ENCODE data around the gene AGA.

Gene AGA

DNA sequence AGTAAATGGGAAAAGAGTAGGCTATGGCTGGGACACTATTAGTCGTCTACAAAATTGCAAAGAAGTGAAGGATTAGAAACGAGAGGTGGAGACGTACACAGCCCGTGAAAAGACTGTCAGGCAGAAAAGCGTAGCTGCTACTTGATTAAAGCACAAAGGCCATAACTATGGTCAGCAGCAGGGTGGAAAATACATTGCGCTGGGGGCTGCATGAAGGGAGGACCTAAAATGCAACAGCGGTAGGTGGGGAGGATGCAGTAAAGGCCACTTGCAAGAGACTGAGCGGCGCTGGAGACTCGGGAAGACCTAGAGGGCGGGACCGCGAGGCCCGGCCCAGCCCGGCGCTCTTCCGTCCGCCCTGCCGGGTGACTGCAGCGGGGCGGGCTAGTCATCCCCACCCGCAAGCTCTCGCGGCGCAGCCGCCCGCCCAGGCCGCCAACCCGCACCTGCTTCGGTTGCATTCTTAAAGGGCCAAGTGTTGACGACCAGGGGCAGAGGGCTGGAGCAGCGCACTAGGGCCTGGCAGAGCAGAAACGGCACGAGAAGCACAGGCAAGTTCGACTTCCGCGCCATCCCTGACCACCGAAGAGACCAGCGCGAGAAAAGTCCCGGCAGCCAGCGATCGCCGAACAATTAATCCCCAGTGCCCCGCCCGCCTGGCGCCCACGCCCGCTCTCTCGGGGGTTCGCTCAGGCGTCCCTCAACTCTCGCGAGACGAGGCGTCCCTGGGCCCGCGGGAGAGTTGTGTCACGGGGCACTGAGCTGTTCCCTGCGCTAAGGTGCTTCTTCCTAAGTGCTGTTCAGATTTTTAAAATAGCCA, at the start of gene AGA:
TSS of gene AGA (minus strand) at position 635 of the 820 bp plus-strand sequence. CDS start at position 573, 62 bp downstream.
- peak; percentile 95 for DNase-seq (ENCODE audit: low spot score)

GRCh38 chr4:177492022-177492421, 49.8 kb upstream of the AGA start:
- DNase-seq (ENCODE audit: low spot score): no peak

GRCh38 chr4:177490769-177491168, 48.5 kb upstream of the AGA start:
- DNase-seq (ENCODE audit: low spot score): no peak

DNA sequence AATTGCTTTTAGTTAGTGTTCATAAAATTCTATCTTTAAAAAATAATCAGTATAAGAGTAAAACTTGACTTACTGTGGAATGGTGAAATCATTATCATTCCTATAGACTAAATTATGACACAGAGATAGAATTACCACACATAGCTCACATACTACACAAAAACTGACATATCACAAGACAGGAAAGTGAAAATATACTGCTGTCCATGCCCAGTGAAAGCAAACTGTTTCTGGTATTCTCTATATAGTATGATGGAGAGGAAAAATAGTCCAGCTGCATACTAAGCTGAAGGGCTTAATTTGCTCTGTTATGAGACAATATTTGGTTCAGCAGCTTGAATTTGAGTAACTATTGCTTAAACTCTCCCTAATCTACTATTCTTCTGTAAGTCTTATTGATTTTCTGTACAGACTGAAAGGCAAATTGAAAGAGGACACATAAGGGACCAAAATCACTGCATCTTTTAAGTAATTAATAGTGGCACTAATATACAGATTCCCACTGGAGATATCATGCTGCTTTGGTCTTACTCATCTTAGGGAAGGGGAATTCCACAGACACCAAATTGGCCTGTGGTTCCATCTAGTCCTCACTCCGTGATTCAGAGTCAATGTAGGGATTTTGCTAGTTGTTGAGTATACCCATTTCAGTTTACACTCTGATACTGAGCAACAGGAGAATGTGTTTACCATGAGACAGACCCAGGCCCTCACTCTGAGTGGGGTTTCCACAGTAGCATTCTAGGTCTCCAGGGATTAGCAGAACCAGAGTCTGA, 47.4 kb upstream of the AGA start:
- no peak for DNase-seq (ENCODE audit: low spot score)

DNA sequence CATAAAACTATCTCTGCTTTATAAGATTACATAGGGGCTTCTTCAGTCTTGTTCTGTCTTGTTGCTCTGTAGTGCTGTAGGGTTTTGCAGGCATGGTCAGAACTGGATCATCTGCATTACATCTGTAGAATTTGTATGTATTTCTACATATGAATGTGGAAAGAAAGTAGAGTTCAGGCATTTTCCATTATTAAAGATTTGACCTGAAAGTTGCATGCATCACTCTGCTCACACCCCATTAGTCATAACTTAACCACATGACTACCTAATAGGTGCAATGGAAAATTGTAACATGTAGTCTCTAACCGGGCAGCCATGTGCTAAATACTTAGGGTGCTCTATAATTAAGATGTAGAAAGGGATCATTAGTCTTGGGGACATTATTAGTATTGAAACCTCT, 45.7 kb upstream of the AGA start:
- no peak for DNase-seq (ENCODE audit: low spot score)

GRCh38 chr4:177485528-177485927, 43.3 kb upstream of the AGA start:
- DNase-seq (ENCODE audit: low spot score): no peak

DNA sequence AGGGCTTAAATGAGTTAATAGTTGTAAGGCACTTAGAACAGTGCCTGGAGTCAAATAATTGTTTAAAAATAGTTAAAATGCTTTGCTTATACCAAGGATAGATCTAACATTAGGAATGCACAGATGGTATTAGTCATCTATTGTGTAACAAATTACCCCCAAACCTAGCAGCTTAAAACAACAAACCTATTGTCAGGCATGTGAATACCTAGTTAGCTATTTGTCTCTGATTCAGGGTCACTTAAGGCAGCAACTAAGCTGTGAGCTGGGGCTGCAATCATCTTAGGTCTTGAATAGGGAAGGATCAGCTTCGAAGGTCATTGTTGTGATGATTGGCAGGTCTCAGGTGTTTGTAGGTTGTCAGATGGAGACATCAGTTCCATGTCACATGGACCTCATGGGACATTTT, 42.4 kb upstream of the AGA start:
- DNase-seq (ENCODE audit: low spot score): no peak

DNA sequence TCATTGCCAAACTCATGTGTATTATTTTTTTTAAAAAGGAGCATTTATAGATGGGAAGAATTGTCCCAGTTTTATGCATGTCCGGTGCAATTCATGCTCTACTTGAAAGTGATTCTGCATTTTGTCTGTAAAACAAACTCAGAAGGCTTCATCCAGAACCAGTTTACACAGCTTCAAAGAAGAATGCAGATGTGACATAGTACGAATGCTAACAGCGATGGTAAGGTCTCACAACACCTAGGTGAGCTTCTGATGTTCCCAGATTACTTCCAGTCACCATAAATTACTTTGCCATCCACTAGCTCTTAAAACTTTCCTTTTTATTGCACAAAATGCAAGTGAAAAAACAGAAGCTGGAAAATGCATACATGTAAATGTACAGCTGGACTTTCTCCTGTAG, 41.5 kb upstream of the AGA start:
- no peak for DNase-seq (ENCODE audit: low spot score)

GRCh38 chr4:177483271-177483670, 41.0 kb upstream of the AGA start:
- no peak for DNase-seq (ENCODE audit: low spot score)

DNA sequence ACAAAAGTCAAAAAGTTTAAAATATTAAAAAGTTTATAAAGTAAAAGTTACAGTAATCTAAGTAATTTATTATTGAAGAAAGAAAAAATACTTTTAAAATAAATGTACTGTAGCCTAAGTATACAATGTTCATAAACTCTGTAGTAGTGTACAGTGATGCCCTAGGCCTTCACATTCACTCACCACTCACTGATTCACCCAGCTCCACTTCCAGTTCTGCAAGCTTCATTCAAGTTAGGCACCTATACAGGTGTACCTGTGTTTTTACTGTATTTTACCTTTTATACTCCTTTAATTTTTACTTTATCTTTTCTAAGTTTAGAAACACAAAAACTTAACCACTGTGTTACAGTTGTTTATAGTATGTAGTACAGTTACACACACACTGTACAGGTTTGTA, 40.1 kb upstream of the AGA start:
- DNase-seq (ENCODE audit: low spot score): no peak

GRCh38 chr4:177480795-177481194, 38.6 kb upstream of the AGA start:
- DNase-seq (ENCODE audit: low spot score): no peak

DNA sequence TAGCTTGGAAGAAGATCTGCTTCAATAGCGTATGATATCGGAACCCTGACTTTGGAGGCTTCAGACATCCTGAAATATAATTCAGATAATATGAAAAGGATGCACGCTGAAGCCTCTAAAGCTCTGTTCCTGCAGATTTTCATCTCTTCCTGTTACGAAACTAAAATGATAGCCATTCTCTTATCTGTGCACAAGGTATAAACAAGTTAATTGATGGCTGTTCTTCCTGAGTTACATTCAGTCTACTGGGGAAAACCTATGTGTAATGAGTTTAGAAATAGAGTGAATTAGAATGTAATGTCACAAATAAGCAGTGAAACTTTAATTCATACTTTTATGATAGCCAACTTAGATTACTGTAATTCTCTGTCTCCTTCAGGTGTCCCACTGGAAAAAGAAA, 36.8 kb upstream of the AGA start:
- no peak for DNase-seq (ENCODE audit: low spot score)

DNA sequence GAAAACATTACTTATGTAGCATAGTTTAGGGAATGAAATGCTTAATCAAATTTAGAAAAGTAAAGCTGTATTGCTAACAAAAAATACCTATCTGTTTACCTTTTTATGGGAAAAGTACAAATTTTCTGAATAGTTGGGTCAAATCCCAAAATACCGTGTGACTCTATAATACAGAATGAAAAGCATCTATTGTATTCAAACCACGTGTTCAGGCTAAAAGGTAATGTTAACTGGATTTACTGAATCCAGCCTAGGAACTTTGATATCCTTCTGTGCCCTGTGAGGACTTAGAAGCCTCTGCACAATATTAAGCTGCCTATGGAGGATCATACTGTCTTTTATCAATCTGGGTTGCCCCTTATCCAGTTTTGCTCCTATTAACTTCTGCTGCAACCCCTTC, 36.3 kb upstream of the AGA start:
- no peak for DNase-seq (ENCODE audit: low spot score)

- DNase-seq (ENCODE audit: low spot score): no peak
Observed at GRCh38 chr4:177473991-177474390, 31.8 kb upstream of the AGA start.

- DNase-seq (ENCODE audit: low spot score): peak; percentile 45
Observed at GRCh38 chr4:177464026-177464425, 21.8 kb upstream of the AGA start.

DNA sequence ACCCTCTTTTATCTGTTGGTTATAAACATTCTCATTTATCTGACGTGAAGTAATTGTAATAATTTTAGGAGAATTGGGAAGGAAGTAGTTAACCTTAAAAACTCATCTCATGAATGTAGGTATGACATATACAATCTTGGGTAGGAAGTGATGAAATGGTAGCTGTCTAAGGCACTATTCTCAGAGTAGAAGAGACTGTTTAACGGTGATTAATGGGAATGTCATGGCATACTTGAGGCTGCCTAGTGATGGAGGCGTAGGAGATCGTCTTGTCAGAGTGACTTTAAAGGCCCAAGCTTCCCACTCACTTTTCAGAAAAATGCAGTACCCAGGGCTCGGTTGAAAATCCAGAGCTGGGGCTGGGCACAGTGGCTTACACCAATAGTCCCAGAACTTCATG, 19.4 kb upstream of the AGA start:
- DNase-seq (ENCODE audit: low spot score): no peak

DNA sequence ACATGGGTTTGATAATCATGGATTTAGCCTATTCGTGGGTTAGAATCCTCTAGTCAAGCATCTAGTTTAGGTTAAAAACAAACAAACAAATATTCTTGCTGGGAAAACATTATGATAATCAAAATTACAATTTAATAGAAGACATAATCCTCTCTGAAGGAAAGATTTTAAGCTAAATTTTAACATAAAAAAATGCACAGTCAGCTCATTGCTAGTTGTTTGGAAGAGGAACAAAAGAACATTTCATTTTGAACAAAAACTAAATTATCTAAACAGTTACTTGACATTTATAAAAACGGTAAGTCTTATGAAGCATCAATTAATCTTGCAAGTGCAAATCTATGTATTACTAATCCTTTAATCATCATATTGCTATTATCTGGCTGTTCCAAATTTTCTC, 18.2 kb upstream of the AGA start:
- no peak for DNase-seq (ENCODE audit: low spot score)

GRCh38 chr4:177455561-177455970, 13.3 kb upstream of the AGA start:
- DNase-seq (ENCODE audit: low spot score): no peak

DNA sequence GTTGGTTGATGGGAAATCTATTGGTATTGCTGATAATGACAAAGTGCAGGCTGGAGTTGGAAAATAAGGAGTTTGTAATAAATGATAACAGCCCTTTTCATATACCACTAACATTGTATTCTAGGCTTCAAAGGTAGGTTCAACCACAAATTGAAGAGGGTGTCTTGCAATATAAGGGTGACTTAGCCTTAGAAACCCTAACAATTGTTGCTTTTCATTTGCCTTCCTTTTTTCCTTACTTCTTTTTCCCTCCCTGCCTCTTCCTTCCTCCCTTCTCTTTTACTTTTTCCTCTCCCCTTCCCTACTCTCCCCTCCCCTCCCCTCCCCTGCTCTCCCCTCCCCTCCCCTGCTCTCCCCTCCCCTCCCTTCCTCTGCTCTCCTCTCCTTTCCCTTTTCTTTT, 10.9 kb upstream of the AGA start:
- no peak for DNase-seq (ENCODE audit: low spot score)

- DNase-seq (ENCODE audit: low spot score): no peak
Observed at GRCh38 chr4:177451108-177451500, 8.9 kb upstream of the AGA start.

DNA sequence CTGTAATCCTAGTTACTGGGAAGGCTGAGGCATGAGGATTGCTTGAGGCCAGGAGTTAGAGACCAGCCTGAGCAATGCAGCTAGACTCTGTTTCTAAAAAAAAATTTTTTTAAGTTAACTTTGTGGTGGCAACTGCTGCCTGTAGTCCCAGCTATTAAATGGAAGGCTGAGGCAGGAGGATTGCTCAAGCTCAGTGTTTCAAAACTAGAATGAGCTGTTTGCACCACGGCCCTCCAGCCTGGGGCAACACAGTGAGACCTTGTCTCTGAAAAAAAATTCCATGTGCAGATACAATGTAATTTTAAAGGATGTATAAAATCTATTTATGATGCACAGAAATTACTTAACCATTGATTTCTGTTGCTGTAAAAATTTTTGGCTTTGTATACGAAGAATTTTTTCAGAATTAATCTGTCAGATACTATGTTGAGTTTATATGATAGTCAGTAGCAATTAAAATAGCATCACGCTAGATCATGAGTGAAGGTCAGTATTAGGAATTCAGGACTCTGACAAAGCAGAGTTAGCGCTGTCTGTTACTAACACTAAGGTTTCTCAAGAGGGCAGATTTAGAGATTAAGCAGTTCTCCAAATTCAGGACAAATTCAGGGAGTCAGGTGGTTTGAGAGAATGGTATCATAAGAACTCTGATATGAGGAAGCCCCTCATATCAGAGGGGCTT, 8.3 kb upstream of the AGA start:
- no peak for DNase-seq (ENCODE audit: low spot score)

- DNase-seq (ENCODE audit: low spot score): no peak
Observed at GRCh38 chr4:177448850-177449249, 6.6 kb upstream of the AGA start.
